Astrocyte (in vitro differentiated cells and primary cell): ENCODE measurements around the gene PRKG1. TPM values are rescaled to one million over a fixed set of nuclear protein-coding genes. Genes with fewer than 3 reads are reported as not detected.

ENCODE experiments used
- DNase-seq: peaks from one replicate; pipeline ENCODE4 v3.0.0-alpha.2; 2010; ENCODE audit warnings: low read depth
- FAIRE-seq: peaks from 2 replicates; lab custom pipeline; 2011; peaks lifted over from hg19 to GRCh38; lab: Jason Lieb, UNC
- H2AFZ ChIP-seq: 2 replicates; pipeline ENCODE4 v1.6.0; 2012; ENCODE audit warnings: low read depth, low read length, inconsistent platforms
- H3K27ac ChIP-seq: 2 replicates; pipeline ENCODE4 v1.5.1; 2011; ENCODE audit warnings: low read depth, low read length, inconsistent platforms
- H3K27me3 ChIP-seq: 2 replicates; pipeline ENCODE4 v1.6.0; 2011; ENCODE audit warnings: low read length, inconsistent platforms; ENCODE audit not compliant: insufficient read depth
- H3K36me3 ChIP-seq: 2 replicates; pipeline ENCODE4 v1.5.1; 2011; ENCODE audit warnings: low read length, inconsistent platforms; ENCODE audit not compliant: insufficient read depth
- H3K4me1 ChIP-seq: 2 replicates; pipeline ENCODE4 v1.5.1; 2011; ENCODE audit warnings: low read length, inconsistent platforms; ENCODE audit not compliant: insufficient read depth
- H3K4me2 ChIP-seq: 2 replicates; pipeline ENCODE4 v1.6.0; 2012; ENCODE audit warnings: low read length, inconsistent platforms
- H3K4me3 ChIP-seq: 2 replicates; pipeline ENCODE4 v1.5.1; 2011; ENCODE audit warnings: low read depth, mild to moderate bottlenecking, low read length, inconsistent platforms; ENCODE audit not compliant: insufficient read depth
- H3K79me2 ChIP-seq: 2 replicates; pipeline ENCODE4 v1.6.0; 2012; ENCODE audit warnings: mild to moderate bottlenecking, low read length, inconsistent platforms; ENCODE audit not compliant: insufficient read depth
- H3K9ac ChIP-seq: 2 replicates; pipeline ENCODE4 v1.6.0; 2012; ENCODE audit warnings: mild to moderate bottlenecking, low read length, inconsistent platforms
- H3K9me3 ChIP-seq: 2 replicates; pipeline ENCODE4 v1.5.1; 2012; ENCODE audit warnings: low read depth, mild to moderate bottlenecking, low read length, inconsistent platforms; ENCODE audit not compliant: insufficient read depth
- H4K20me1 ChIP-seq: 2 replicates; pipeline ENCODE4 v1.6.0; 2012; ENCODE audit warnings: low read length, inconsistent platforms; ENCODE audit not compliant: insufficient read depth
- H3K27ac Mint-ChIP-seq: one replicate; pipeline ENCODE4 v1.8.0; 2021; ENCODE audit warnings: mild to moderate bottlenecking, mixed read lengths; ENCODE audit not compliant: unreplicated experiment
- H3K27me3 Mint-ChIP-seq: one replicate; pipeline ENCODE4 v1.8.0; 2021; ENCODE audit warnings: low read depth, mixed read lengths; ENCODE audit not compliant: unreplicated experiment
- H3K36me3 Mint-ChIP-seq: one replicate; pipeline ENCODE4 v1.8.0; 2021; ENCODE audit warnings: low read depth, mixed read lengths; ENCODE audit not compliant: unreplicated experiment
- H3K4me1 Mint-ChIP-seq: one replicate; pipeline ENCODE4 v1.8.0; 2021; ENCODE audit warnings: low read depth, mixed read lengths; ENCODE audit not compliant: unreplicated experiment
- H3K4me3 Mint-ChIP-seq: one replicate; pipeline ENCODE4 v1.8.0; 2021; ENCODE audit warnings: mild to moderate bottlenecking, moderate library complexity, mixed read lengths; ENCODE audit not compliant: unreplicated experiment
- H3K9me3 Mint-ChIP-seq: one replicate; pipeline ENCODE4 v1.8.0; 2021; ENCODE audit warnings: mild to moderate bottlenecking, mixed read lengths; ENCODE audit not compliant: unreplicated experiment
- CTCF ChIP-seq: IDR thresholded peaks from 2 replicates; pipeline ENCODE4 v1.5.1; 2011; ENCODE audit warnings: low read depth, mild to moderate bottlenecking, inconsistent platforms, low read length, moderate library complexity; ENCODE audit not compliant: insufficient read depth
- EZH2 ChIP-seq: IDR thresholded peaks from 2 replicates; pipeline ENCODE4 v1.6.1; 2012; ENCODE audit warnings: mild to moderate bottlenecking, low read length, inconsistent platforms; ENCODE audit not compliant: insufficient read depth
- total RNA-seq: library from RNA; stranded (reverse); gene quantifications from 2 replicates; pipeline ENCODE4 v1.2.1, GENCODE V29; 2021

PRKG1 gene
- total RNA-seq, 1 donor from 2014 or later: 3.1 TPM

GRCh38 chr10:51892313-51892712 is 818.0 kb downstream of the PRKG1 start:
- no peak overlapping the region for H2AFZ ChIP-seq
- no peaks in the 10 kb centered on the region for H3K36me3 ChIP-seq
- DNase-seq (no peak), FAIRE-seq (no peak)
- Mint-ChIP-seq H3K4me1 (no peaks in the 10 kb centered on the region), H3K27ac (no peak overlapping the region), H3K9me3 (no peaks in the 10 kb centered on the region), H3K27me3 (no peaks in the 10 kb centered on the region), H3K4me3 (no peak overlapping the region), H3K36me3 (no peaks in the 10 kb centered on the region)
- no peaks in the 10 kb centered on the region for H3K79me2 ChIP-seq
- H3K4me3 ChIP-seq: no peak overlapping the region
- no peak overlapping the region for H3K9ac ChIP-seq
- no peaks in the 10 kb centered on the region for H3K4me1 ChIP-seq
- no peaks in the 10 kb centered on the region for H3K27me3 ChIP-seq
- no peak overlapping the region for H3K4me2 ChIP-seq
- no peak overlapping the region for H3K27ac ChIP-seq
- H4K20me1 ChIP-seq: no peaks in the 10 kb centered on the region
- H3K9me3 ChIP-seq: no peaks in the 10 kb centered on the region
- no peak for TF ChIP-seq EZH2
- no peak for TF ChIP-seq CTCF

- Histone ChIP-seq H2AFZ (no peak overlapping the region), H3K4me1 (no peaks in the 10 kb centered on the region), H3K9ac (no peak overlapping the region), H3K9me3 (no peaks in the 10 kb centered on the region), H3K79me2 (no peaks in the 10 kb centered on the region), H3K27ac (no peak overlapping the region), H4K20me1 (no peaks in the 10 kb centered on the region), H3K4me3 (no peak overlapping the region), H3K36me3 (no peaks in the 10 kb centered on the region), H3K27me3 (no peaks in the 10 kb centered on the region), H3K4me2 (no peak overlapping the region)
- Mint-ChIP-seq H3K27ac (no peak overlapping the region), H3K4me1 (no peaks in the 10 kb centered on the region), H3K27me3 (no peaks in the 10 kb centered on the region), H3K4me3 (no peak overlapping the region), H3K36me3 (no peaks in the 10 kb centered on the region), H3K9me3 (no peaks in the 10 kb centered on the region)
- no peak for TF ChIP-seq EZH2
- TF ChIP-seq CTCF: peak; percentile 3
- FAIRE-seq (no peak), DNase-seq (no peak)
Observed at GRCh38 chr10:51892965-51893658, 818.8 kb downstream of the PRKG1 start.

- H3K27ac Mint-ChIP-seq: no peak overlapping the region
- H3K9me3 Mint-ChIP-seq: peaks cover 2% of the 10 kb centered on the region
- H3K79me2 ChIP-seq: no peaks in the 10 kb centered on the region
- TF ChIP-seq CTCF (no peak), EZH2 (no peak)
- no peaks in the 10 kb centered on the region for H3K4me1 Mint-ChIP-seq
- no peaks in the 10 kb centered on the region for H3K4me1 ChIP-seq
- no peaks in the 10 kb centered on the region for H4K20me1 ChIP-seq
- H3K9me3 ChIP-seq: no peaks in the 10 kb centered on the region
- H3K36me3 ChIP-seq: no peaks in the 10 kb centered on the region
- H3K36me3 Mint-ChIP-seq: no peaks in the 10 kb centered on the region
- H3K4me2 ChIP-seq: no peak overlapping the region
- no peak overlapping the region for H3K4me3 Mint-ChIP-seq
- no peak overlapping the region for H3K4me3 ChIP-seq
- H3K9ac ChIP-seq: no peak overlapping the region
- no peaks in the 10 kb centered on the region for H3K27me3 Mint-ChIP-seq
- no peaks in the 10 kb centered on the region for H3K27me3 ChIP-seq
- FAIRE-seq: no peak
- peak overlapping the region; percentile 48 for H3K27ac ChIP-seq
- DNase-seq: peak; percentile 55
- H2AFZ ChIP-seq: no peak overlapping the region
Observed at GRCh38 chr10:51894771-51895578, 820.7 kb downstream of the PRKG1 start.
